Cardiac fibroblast (primary cell): ENCODE data around the gene IQCE.

Experiments
- DNase-seq, 2 donors: peaks; one replicate each; pipeline versions ENCODE4 v3.0.0 to v3.0.0-alpha.2; 2010; ENCODE audit warnings: low read depth in 2 of 2
- H3K4me3 ChIP-seq, 2 donors: replicated peaks in 1 of 2; 1 replicate in 1 of 2; 2 replicates in 1 of 2; pipeline ENCODE4 v1.5.1; 2011; ENCODE audit warnings: low read depth in 2 of 2, low read length in 2 of 2, mild to moderate bottlenecking in 2 of 2, moderate library complexity in 1 of 2
- TF ChIP-seq, protein P1 (sequence below): IDR thresholded peaks from one replicate; pipeline ENCODE4 v1.5.1; 2011; ENCODE audit warnings: low read depth, mild to moderate bottlenecking, low read length, inconsistent platforms

Gene IQCE

DNA sequence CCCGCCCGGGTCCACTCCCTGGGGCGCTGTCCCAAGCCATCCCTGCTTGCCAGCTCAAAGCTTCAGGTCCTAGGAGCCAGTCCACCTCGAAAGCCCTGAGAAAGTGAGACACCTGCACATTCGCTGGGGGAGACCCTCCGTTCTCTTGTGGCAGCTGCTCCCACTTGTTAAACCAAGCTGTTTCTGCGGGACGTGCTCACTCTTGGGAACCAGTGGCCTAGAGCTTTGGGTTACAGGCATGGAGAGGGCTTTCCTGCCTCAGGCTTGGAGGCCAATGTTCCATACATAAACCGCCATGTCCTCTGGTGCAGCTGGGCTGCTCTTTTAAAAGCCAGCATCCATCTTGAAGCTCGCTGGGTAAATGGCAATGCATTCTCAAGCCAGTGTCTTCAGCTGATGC lies 53.1 kb downstream of the IQCE start:
- DNase-seq: no peak
- no peak overlapping the region for H3K4me3 ChIP-seq
- TF ChIP-seq, protein P1, sequence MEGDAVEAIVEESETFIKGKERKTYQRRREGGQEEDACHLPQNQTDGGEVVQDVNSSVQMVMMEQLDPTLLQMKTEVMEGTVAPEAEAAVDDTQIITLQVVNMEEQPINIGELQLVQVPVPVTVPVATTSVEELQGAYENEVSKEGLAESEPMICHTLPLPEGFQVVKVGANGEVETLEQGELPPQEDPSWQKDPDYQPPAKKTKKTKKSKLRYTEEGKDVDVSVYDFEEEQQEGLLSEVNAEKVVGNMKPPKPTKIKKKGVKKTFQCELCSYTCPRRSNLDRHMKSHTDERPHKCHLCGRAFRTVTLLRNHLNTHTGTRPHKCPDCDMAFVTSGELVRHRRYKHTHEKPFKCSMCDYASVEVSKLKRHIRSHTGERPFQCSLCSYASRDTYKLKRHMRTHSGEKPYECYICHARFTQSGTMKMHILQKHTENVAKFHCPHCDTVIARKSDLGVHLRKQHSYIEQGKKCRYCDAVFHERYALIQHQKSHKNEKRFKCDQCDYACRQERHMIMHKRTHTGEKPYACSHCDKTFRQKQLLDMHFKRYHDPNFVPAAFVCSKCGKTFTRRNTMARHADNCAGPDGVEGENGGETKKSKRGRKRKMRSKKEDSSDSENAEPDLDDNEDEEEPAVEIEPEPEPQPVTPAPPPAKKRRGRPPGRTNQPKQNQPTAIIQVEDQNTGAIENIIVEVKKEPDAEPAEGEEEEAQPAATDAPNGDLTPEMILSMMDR: no peak

DNA sequence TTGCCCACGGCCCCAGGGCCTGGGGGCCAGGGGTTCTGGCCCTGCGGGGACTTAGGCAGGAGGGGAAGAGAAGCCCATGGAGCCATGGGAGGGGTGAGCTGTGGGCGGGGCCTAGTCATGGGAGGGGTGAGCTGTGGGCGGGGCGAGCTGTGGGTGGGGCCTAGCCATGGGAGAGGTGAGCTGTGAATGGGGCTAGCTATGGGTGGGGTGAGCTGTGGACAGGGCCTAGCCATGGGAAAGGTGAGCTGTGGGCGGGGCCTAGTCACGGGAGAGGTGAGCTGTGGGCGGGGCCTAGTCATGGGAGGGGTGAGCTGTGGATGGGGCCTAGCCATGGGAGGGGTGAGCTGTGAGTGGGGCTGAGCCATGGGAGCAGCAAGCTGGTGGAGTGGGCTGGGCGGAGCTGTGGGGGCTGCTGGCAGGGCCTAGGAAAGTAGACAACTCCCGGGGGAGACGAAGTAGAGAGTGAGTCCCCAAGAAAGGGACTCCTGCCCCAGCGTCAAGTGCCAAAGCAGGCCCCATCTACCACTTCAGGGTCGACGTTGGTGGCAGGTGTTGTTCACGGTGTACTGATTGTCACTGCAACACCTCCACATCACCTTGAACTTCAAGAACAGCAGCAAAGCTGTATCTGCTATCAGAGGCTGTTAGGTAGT lies 53.8 kb downstream of the IQCE start:
- H3K4me3 ChIP-seq: no peak overlapping the region
- no peak for DNase-seq
- TF ChIP-seq, protein P1: no peak

DNA sequence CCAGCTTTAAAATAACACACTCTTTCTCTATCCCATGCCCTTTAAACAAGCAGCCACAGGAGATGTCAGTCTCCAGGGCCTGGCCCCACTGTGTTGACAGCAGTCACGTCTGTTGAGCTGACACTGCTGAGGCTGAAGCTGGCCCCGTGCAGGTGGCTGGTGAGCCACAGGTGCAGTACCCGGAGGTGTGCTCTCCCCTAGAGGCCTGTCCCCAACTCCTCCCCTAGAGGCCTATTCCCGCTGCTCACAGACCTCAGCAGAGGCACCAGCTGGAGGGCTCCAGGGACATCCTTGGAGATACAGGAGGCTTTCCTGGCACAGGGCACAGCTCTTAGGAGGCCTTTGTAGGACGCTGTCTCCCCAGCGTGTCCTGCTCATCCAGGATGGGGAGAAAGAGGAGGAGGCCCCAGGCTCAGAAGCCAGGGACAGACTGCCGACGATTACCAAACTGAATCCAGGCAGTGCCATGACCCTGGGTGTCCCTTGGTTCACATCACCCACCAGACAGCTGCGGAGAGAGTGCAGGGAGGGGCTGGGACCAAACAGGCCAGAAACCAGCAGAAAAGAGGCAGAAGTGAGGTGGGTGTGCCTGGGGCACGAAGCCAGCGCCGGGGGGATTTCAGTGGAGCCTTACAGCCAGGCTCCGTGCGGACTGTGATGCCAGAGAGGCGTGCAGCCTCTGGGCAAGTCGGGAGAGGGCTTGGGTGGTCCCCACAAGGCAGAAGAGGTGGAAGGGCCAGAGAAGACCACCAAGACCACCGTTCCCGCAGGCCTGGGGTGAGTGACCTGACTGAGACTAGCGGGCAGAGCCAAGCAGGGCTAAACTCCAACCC lies 54.5 kb downstream of the IQCE start:
- no peak overlapping the region for H3K4me3 ChIP-seq
- TF ChIP-seq, protein P1: no peak

DNA sequence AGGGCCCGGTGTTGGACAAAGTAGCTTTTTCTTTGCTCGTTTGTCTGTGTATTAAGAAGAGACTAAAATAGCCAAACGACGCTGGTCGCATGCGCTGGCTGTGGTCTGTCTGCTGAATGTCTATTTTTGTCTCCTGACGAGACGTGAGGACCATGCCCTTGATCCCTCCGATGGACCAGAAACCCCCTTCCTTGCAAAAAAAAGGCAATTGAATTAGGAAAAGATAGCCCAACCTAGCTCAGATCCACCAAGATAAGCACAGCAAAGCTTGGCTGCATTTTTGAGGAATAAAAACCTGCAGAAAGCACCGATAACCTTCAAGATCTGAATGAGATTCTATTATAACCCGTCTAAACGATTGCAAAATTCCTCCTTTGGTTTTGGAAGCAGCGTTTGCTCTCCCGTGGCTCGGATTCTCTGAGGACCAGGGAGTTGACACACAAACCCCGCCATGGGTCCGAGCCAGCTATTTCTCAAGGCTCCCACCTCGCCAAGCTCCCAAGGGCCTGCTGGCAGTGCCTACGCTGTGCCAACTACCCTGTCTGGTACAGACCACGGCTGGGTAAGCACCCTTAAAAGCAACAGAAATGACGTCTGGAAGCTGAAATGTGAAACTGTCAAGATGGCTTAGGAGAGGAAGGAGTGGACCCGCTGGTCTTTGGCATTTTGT lies 55.3 kb downstream of the IQCE start:
- DNase-seq: peak; percentile 38 to 72
- H3K4me3 ChIP-seq: no peak overlapping the region
- TF ChIP-seq, protein P1: no peak

More for the DNA sequence above, 54.5 kb downstream of the IQCE start:
- no peak for DNase-seq

DNA sequence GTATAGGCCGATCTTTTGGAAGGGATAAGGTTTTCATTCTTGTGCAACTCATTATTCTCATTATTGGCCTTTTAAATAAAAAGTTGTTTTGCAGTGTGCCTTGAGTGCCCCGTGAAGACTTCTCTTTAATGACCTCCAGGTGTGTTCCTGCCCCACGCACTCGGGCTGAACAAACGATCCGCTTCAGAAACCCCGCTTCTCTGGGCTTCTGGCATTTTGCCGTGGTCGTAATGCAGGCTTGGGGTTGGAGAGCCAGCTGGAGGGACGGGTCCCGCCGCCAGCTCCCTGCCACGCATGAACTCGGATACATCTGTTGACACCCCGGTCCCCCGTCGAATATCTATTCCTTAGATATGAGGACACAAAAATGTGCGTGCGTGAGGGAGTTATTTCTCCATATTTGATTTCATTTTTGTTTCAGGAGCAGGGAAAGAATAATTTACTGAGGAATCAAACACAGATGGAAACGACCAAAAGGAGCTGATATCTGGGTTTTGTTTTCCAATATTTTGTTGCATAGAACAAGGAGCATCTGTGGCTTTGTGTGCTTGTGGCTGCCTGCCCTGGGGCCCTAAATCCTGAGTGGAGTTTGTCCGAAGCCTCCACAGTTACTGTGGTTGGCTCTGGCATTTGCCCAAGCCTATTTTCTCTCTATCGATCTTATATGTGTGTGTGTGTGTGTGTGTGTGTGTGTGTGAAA lies 56.0 kb downstream of the IQCE start:
- no peak for DNase-seq
- TF ChIP-seq, protein P1: no peak
- H3K4me3 ChIP-seq: no peak overlapping the region
